GM12891 (cell line): ENCODE measurements around the gene NFATC1.

Source experiments
- POLR2A ChIP-seq: IDR thresholded peaks from 2 replicates; pipeline ENCODE4 v1.6.1; 2011; ENCODE audit warnings: low read depth, low read length, control low read depth
- POLR2AphosphoS5 ChIP-seq: IDR thresholded peaks from 2 replicates; pipeline ENCODE4 v1.6.1; 2011; ENCODE audit warnings: low read depth, low read length, control low read depth

- TF ChIP-seq POLR2A (no peak), POLR2AphosphoS5 (no peak)
Observed at GRCh38 chr18:79497638-79498081, 101.9 kb downstream of the NFATC1 start.
